Smooth muscle cell (in vitro differentiated cells): ENCODE data around the gene DCAF12. TPM values are rescaled to one million over a fixed set of nuclear protein-coding genes. Genes with fewer than 3 reads are reported as not detected.
A peak's percentile ranks its signal among the peaks of the same experiment; 100 is the strongest.

Source experiments
- DNase-seq: peaks from one replicate; lab custom pipeline; 2025; ENCODE audit not compliant: unreplicated experiment; lab: John Stamatoyannopoulos, UW
- H2AFZ ChIP-seq: fragments of 200-600 bp; sonication (generic); 2 replicates; pipeline ENCODE4 v1.6.0; 2016; ENCODE audit warnings: antibody characterized with exemption, low read depth, mild to moderate bottlenecking
- H3F3A ChIP-seq: fragments of 200-600 bp; sonication (generic); 2 replicates; pipeline ENCODE4 v1.6.0; 2017; ENCODE audit warnings: antibody characterized with exemption, low read depth
- H3K27ac ChIP-seq: fragments of 200-600 bp; sonication (generic); 2 replicates; pipeline ENCODE4 v1.5.1; 2016; ENCODE audit warnings: low read depth, mild to moderate bottlenecking
- H3K27me3 ChIP-seq: fragments of 200-600 bp; sonication (generic); 2 replicates; pipeline ENCODE4 v1.6.1; 2016; ENCODE audit warnings: low read depth, mild to moderate bottlenecking
- H3K36me3 ChIP-seq: fragments of 200-600 bp; sonication (generic); 2 replicates; pipeline ENCODE4 v1.5.1; 2016; ENCODE audit warnings: low read depth
- H3K4me1 ChIP-seq: fragments of 200-600 bp; sonication (generic); 2 replicates; pipeline ENCODE4 v1.5.1; 2016; ENCODE audit warnings: low read depth
- H3K4me2 ChIP-seq: fragments of 200-600 bp; sonication (generic); 2 replicates; pipeline ENCODE4 v1.6.0; 2016; ENCODE audit warnings: mild to moderate bottlenecking
- H3K4me3 ChIP-seq: fragments of 200-600 bp; sonication (generic); 2 replicates; pipeline ENCODE4 v1.5.1; 2016; ENCODE audit warnings: mild to moderate bottlenecking
- H3K79me2 ChIP-seq: fragments of 200-600 bp; sonication (generic); 2 replicates; pipeline ENCODE4 v1.6.0; 2016; ENCODE audit warnings: low read depth, mild to moderate bottlenecking
- H3K9ac ChIP-seq: fragments of 200-600 bp; sonication (generic); 2 replicates; pipeline ENCODE4 v1.6.0; 2016; ENCODE audit warnings: low read depth
- H3K9me3 ChIP-seq: fragments of 200-600 bp; sonication (generic); replicated peaks from 2 replicates; pipeline ENCODE4 v1.5.1; 2016; ENCODE audit warnings: low read depth
- H4K20me1 ChIP-seq: fragments of 200-600 bp; sonication (generic); 2 replicates; pipeline ENCODE4 v1.6.0; 2016; ENCODE audit warnings: low read depth
- WGBS: methylation state at CpG from one replicate; pipeline ENCODE4 v1.1.7; 2016; ENCODE audit warnings: low lambda C conversion rate; 5-methylcytosine and 5-hydroxymethylcytosine counted together
- polyA plus RNA-seq: library from polyadenylated mRNA; unstranded; fragments of >200 nt; fragmentation: Nextera tagmentation; extraction: Ambion mirVana; gene quantifications from 2 replicates; pipeline ENCODE4 v1.2.1, GENCODE V29; 2016
- total RNA-seq: library from RNA; depleted of rRNA; stranded (reverse); fragments of >200 nt; gene quantifications from 2 replicates; pipeline ENCODE4 v1.2.3, GENCODE V29; 2014
- TF ChIP-seq, protein P1 (sequence below): fragments of 200-600 bp; sonication (generic); IDR thresholded peaks from 2 replicates; pipeline ENCODE4 v1.5.1; 2017; ENCODE audit warnings: borderline replicate concordance, mild to moderate bottlenecking, antibody characterized with exemption; ENCODE audit not compliant: insufficient read depth, poor library complexity, severe bottlenecking

DCAF12 gene
- total and polyA plus RNA-seq, 2 experiments from 2014 or later = 16.1 to 23.4 TPM

DNA sequence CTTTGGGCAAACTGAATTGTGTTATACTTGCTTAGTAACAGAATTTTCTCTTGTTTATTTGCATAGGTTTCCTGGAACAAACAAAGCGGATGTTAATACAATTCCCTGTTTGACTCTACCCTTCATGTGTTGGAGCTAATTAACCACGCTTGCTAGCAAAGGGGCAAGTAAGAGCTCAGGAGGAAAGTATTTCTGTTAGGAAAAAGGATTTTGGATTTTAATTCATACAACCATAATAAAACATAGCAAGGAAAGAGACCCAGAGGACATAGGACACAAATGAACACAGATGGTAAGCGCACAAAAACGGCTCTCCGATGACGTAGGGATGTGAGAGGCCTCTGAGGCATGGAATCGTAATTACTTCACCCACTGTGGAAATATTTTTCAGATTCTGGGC is 5.1 kb upstream of the DCAF12 start:
- Histone ChIP-seq H3K36me3 (no peaks in the 10 kb centered on the region), H3K4me3 (no peak overlapping the region), H3K9ac (no peak overlapping the region), H2AFZ (no peak overlapping the region), H3K4me1 (peaks cover 6% of the 10 kb centered on the region), H3K27me3 (no peaks in the 10 kb centered on the region), H3K79me2 (no peaks in the 10 kb centered on the region), H3K9me3 (no peaks in the 10 kb centered on the region), H4K20me1 (no peaks in the 10 kb centered on the region), H3K4me2 (no peak overlapping the region), H3K27ac (no peak overlapping the region), H3F3A (peaks cover 4% of the 10 kb centered on the region)
- WGBS = 95% methylated on average over 7 of the region's 7 CpGs
- DNase-seq = no peak
- TF ChIP-seq, protein P1, sequence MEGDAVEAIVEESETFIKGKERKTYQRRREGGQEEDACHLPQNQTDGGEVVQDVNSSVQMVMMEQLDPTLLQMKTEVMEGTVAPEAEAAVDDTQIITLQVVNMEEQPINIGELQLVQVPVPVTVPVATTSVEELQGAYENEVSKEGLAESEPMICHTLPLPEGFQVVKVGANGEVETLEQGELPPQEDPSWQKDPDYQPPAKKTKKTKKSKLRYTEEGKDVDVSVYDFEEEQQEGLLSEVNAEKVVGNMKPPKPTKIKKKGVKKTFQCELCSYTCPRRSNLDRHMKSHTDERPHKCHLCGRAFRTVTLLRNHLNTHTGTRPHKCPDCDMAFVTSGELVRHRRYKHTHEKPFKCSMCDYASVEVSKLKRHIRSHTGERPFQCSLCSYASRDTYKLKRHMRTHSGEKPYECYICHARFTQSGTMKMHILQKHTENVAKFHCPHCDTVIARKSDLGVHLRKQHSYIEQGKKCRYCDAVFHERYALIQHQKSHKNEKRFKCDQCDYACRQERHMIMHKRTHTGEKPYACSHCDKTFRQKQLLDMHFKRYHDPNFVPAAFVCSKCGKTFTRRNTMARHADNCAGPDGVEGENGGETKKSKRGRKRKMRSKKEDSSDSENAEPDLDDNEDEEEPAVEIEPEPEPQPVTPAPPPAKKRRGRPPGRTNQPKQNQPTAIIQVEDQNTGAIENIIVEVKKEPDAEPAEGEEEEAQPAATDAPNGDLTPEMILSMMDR = no peak

DNA sequence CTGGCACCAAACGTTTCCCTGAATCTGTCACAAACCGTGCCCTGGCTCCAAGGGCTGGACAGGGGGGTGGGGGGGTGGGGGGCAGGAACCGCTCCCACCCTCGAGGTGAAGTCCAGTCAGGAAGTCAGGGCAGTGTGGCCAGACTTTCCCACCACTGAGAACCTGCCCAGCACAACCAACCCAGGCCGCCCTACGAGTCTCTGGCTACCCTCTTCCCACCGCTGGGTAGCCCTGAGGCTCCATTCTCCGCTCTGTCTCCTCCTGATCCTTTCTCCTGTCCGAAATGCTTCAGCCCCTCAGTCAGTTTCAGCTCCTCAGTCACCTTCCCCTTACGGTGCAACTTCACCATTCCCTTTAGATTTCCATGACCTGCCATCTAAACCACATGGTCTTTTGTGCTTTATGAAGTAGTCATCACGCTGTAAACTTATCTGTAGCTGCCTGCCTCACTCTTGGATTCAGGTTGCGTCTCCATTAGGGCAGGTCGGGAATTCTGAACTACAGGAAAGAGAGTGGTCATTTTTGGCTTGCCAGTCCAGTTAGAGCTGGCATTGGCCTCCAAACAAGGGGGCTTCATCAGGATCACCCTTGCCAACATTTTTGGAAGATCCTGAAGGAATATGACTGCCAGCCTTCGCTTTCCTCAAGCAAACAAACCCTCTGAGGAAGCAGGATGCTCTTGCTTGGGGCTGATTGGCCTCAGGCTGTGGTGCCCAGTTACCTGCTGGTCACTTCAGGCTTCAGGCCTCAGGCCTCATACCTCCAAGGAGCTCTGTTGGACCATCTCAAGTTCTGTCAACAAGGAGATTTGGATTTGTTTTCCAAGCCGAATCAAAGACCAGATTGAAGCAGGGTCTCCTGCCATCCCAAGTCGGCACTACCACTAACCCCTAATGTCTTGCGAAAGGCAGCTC is 794 bp upstream of the DCAF12 start:
- peaks cover 18% of the 10 kb centered on the region for H3K4me1 ChIP-seq
- peak overlapping the region; percentile 82 for H3K9ac ChIP-seq
- H2AFZ ChIP-seq = peak overlapping the region; percentile 85
- H3K36me3 ChIP-seq = peaks cover 11% of the 10 kb centered on the region
- 76% methylated on average over 16 of the region's 17 CpGs for WGBS
- peak overlapping the region; percentile 87 for H3K27ac ChIP-seq
- H4K20me1 ChIP-seq = peaks cover 22% of the 10 kb centered on the region
- H3K4me3 ChIP-seq = peak overlapping the region; percentile 85
- peaks cover 40% of the 10 kb centered on the region for H3K79me2 ChIP-seq
- no peaks in the 10 kb centered on the region for H3K27me3 ChIP-seq
- no peak for DNase-seq
- no peaks in the 10 kb centered on the region for H3K9me3 ChIP-seq
- H3K4me2 ChIP-seq = peak overlapping the region; percentile 88
- peaks cover 4% of the 10 kb centered on the region for H3F3A ChIP-seq
- TF ChIP-seq, protein P1 = no peak

DNA sequence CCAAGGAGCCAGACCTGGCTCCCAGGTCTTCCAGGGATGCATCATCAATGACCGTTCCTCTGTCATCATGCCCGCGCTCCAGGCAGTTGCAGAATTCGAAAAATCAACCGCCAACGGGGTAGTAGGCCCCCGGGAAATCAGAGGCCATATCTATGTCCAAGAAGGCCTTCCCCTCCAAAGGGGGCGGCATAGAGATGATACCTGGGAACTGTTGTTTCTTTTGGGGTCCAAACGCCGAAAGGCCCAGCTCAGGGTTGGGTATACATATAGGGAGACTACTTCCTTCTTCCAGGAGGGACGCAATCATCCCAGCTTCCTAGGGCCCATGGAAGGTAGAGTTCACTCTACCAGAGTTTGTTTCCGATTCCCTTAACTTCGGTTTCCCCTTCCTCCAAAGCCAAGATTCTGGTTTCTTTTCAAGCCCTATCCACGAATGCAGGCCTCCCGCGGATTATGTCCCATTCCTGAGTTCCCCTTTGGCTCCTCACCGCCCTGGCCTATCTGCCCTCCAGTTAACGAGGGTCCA is 754 bp downstream of the DCAF12 start:
- Histone ChIP-seq H3K4me2 (peak overlapping the region; percentile 88), H3K27ac (peak overlapping the region; percentile 87), H3K4me1 (peaks cover 18% of the 10 kb centered on the region), H3K9ac (peak overlapping the region; percentile 82), H4K20me1 (peaks cover 33% of the 10 kb centered on the region), H2AFZ (peak overlapping the region; percentile 85), H3K79me2 (peaks cover 54% of the 10 kb centered on the region), H3K27me3 (no peaks in the 10 kb centered on the region), H3K4me3 (peak overlapping the region; percentile 85), H3K36me3 (peaks cover 11% of the 10 kb centered on the region), H3K9me3 (no peaks in the 10 kb centered on the region), H3F3A (peaks cover 4% of the 10 kb centered on the region)
- 9% methylated on average over 18 of the region's 18 CpGs for WGBS
- DNase-seq = no peak
- TF ChIP-seq, protein P1 = no peak
